GM21786 (cell line): Measurements from ENCODE around the gene ALK.

ENCODE experiments used
- ATAC-seq: cut with Tn5 transposase; IDR thresholded peaks from one replicate; pipeline ENCODE4 v1.9.1; 2021; ENCODE audit not compliant: unreplicated experiment

The ALK gene

DNA sequence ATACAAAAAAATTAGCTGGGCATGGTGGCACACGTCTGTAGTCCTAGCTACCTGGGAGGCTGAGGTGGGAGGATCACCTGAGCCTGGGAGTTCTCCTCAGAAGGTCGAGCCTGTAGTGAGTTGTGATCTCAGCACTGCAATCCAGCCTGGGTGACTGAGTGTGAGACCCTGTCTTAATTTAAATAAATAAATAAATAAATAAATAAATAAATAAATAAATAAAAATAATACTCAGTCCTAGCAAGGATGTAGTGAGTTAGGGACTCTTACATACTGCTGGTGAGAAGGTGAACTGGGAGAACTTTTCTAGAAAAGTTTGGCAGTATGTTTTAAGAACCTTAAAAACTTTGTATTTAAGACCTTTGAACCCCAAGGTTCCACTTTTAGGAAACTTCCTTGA is 576.1 kb downstream of the ALK start:
- no peak for ATAC-seq

GRCh38 chr2:29343830-29344229 is 577.6 kb downstream of the ALK start:
- no peak for ATAC-seq

DNA sequence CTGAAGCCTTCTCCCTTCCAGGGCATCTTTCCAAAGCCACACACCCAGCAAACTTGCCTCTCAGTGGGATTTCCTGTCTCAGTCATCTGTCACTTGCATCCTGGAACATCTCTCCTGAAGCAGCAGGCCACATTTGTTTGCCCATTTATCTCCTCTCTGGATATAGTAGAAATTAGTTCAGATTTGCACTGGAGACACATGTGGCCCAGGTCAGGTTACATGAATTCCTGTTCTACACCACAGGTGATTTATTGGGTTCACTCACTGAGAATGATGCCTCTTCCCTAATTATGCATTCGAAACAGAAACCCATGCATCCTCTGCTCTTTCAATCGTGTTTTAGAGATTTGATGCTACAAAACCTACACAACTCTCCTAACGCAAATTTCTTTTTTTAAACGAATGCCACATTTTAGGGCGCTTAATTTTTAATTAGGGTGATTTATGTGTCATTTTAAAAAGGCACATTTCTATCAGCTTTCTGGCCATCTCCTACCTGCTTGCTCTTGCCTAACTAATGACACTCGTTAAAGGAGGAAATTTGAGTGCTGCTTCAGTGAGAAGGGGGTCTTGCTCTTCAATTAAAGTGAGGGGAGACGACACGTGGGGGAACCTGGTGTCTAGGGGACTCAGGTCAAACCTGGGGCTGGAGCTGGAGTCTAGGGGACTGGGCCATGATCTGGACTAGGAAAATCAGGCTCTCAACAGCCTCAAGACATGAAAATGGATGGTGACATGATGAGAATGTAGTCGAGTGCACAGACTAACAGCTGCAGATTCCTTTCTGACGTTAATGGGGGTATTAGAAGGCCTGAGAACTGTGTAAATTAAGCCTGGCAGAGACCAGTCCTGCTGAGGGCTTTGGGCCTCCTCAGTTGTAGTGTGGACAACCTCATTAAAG is 584.8 kb downstream of the ALK start:
- no peak for ATAC-seq

DNA sequence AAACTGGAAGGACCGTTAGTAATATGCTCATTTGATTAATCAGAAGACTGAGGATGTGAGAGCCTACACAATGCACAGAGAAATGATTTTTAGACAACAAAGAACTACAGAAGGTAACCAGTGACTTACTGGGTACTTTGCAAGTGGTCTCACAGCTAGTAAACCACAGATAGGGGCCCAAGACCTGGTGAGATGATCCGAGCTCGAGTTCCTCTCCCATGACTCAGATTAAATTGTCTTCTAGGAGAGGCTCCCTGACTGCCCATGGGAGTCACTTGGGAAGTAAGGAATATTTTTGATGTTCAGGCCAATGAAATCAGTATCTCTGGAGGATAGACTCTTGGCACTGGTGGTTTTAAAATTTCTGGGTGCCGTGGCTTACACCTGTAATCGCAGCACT is 586.0 kb downstream of the ALK start:
- no peak for ATAC-seq

- ATAC-seq: no peak
These were observed 586.7 kb downstream of the ALK start for GRCh38 chr2:29334706-29335105.

DNA sequence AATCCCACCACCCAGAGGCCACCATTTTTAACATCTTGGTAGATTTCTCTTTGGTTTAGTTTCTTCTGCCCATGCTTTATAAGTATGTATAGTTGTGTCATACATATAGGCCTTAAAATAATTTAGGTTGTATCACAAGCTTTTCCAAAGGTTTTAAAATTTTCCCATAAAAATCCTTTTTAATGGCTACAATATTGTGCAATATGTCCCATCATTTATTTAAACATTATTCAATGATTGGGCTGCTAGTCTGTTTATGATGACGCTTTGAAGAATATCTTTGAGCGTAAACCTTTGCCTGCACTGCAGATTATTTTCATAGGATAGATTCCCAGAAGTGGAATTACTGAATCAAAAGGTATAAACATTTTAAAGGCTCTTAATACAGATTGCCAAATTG is 588.8 kb downstream of the ALK start:
- ATAC-seq: no peak

DNA sequence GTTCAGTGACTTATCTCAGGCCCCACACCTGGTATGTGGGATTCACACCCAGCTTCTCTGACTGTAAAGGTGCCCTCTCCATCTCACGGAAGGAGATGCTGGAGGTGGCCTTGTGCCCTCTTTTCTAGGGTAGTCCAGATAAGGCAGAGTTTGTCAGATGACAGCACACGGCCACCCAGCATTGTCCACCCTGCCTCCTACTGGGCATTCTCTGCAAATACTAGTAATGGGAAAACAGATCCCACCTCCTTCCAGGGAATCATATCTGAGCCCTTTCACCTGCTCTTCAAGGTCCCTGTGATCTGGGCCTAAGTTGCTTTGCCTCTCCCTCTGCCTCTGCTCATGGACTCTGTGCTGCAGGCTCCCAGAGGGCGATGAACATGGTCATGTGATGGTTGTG is 591.5 kb downstream of the ALK start:
- no peak for ATAC-seq

DNA sequence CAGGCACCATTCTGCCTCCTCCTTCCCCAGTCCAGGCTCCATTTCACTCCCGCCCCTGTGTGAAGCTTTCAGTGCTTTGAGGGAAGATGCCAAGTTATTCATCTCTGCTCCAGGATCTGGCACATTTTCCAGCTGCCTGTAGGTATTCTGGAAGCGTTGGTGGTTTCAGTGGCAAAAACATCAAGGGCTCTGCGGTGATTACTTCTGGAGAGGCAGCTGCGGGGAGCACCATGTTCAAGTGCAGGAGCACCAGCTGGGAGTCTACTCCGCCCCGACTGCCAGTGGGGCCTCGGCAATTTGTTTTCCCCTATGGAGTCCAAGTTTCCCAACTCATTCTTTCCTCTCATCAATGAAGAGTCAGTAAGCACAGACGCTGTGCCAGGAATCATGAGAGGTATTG is 594.5 kb downstream of the ALK start:
- no peak for ATAC-seq

DNA sequence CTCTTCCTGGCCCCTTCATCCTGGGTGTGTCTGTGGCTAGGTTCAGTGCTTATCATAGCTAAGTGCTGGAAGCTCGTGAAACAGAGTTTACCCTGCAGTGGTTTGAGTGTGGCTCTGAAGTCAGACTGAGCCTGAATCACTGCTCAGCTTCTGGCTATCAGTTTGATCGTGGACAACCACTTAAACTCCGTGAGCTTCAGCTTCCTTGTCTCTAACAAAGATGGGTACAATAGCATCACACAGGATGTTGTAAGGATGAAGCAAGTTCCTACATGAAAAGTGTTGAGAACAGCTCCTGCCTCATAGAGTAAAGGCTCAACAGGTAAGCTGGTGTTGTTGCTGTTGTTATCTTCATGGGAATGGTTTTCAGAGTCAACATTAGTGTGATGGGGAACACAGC is 595.8 kb downstream of the ALK start:
- no peak for ATAC-seq

GRCh38 chr2:29323961-29324360 is 597.4 kb downstream of the ALK start:
- ATAC-seq: no peak

- ATAC-seq: no peak
These were observed 598.1 kb downstream of the ALK start for GRCh38 chr2:29323301-29323700.

GRCh38 chr2:29322011-29322410 is 599.4 kb downstream of the ALK start:
- ATAC-seq: no peak

DNA sequence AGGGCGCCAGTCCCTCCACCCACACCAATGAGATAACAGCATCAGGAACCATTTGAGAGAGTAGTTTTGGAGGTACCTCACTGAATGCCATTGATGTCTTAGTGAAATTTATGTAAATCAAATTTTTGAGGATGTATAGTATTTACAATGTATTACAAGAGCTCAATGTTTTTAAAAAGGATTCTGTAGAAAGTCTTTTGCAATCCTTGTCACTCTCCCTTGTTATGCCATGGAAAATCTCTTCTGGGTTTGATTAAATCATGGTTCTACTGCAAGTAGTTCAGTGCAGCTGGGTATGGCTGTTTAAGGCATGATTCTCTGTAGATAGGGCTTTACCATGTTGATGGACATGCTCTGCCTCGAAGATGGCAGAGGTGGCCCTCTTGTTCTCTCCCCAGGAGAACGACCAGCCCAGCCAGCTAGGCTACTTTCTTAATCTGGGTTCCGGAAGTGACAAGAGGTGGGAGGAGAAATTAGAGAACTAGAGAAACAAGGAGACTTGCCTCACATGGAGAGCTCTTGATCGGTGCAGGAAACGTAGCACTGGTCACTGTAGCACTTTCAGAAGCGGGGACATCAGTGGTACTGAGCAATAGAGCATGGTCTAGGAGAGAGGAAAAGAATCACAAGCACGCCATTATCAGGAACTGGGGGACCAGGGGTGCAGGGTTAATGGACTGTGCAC is 603.4 kb downstream of the ALK start:
- ATAC-seq: no peak

GRCh38 chr2:29317077-29317517 is 604.3 kb downstream of the ALK start:
- ATAC-seq: peak; percentile 45

- peak; percentile 77 for ATAC-seq
These were observed 606.4 kb downstream of the ALK start for GRCh38 chr2:29314816-29315571.

DNA sequence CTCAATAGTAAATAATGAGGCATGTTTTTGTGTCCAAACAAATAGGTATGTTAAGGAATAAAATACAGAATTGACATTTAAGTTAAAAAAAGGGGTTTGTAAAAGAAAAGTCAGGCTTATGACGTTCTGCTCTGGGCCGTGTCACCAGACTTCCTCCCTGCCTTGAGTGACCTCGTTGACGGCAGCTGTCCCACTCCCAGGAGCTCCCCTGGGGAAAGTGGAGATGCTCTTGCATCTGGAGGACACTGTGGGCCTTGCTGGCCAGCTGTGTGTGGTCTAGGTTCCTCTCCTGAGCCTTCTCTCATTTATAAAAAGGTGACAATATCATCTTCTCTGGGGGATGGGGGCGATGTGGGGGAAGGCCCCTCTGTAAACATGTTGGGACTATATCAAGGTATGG is 609.9 kb downstream of the ALK start:
- ATAC-seq: no peak

DNA sequence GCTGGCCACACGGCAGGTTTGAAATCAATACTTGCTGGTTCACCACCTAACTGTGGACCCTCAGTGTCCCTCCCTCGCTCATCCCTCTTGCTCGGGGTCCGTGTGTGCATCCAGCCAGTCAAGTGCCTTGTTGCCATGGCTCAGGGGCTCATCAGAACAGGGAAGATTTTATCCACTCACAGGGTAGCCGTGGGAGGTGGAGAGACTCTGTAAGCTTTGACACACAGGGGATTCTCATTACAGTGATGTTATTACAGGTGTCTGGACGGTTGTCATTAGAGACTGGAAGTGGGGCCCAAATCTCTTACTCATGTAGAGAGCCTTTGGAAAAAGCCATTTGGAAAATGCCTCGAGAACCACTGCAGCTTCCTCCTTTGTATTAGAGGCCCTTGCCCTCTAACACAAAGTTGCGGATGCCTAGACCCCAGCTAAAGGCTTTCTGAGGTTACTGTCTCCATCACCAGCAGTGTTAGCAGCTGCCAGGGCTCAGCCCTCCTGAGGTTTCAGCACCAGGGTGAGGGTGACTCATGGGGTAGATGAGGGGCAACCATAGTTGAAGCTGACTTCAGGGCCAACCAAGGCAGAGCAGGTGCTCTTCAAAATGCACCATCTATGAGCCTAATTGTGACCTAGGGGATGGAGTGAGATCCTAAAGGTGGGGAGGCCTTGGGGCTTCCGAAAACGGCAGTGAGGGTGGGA is 610.6 kb downstream of the ALK start:
- no peak for ATAC-seq

DNA sequence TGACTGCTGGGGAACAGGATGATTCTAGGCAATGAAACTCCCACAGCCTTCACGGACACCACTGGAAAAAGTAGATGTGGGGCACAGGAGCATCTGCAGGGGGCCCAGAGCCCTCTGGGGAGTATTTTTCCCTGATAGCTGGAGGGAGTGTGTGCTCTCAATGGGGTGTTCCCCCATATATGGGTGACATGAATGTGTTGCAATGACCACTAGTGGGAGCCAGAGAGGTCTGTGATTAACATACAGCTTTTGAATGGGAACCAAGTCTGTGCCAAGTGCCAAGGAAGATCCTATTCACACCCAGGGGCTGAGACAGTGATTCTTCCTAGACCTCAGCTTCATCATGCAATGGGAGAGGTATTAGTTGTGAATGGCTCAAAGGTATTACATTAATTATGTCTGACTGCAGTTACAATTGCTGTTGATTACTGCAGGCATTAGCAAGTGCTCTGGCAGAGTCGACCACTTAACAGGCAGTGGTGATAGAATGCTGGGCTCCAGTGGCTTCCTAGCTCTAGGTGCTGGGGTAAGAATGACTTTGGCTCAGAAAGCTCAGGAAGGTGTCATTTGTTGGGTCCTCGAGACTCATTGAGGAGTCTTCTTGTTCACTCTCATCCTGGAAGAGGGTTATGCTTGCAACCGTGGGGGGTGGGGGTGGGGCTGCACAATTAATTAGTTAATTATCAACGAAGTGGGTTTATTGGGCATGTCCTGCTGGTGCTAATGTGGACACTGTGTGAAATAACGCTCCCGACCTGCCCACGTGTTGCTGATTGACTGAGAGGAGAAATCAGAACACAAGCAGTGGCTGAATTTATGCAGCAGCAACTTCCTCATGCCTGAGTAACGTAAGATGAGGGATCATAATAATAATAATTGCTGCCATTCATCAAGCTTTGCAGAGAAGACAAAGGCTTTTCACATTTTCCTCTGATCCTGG is 612.0 kb downstream of the ALK start:
- ATAC-seq: no peak

GRCh38 chr2:29308366-29308765 is 613.0 kb downstream of the ALK start:
- ATAC-seq: no peak

DNA sequence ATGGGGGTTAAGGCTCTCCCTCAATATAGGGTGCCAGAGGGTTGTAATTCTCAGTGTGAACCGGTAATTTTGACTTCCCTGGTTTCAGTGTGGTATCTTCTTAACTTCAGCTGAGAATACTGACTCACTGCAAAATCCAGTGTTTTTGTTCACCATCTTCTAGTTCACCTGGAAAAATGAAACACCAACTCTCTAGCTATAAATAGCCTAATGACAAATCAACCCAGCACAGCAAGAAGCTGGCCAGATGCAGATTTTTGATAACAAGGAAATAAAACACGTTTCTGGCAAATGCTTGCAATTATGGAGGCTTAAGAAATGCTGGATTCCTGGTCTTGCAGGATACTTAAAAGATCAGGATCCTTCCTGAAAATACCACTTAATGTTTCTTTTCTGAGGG is 613.9 kb downstream of the ALK start:
- ATAC-seq: no peak
